Measurements from ENCODE around the gene LDHD.

GRCh38 chr16:75070012-75070841 is 46.4 kb downstream of the LDHD start:
- TF ChIP-seq TAF1 (IDR thresholded peaks at IDR 0.05; ENCODE audit: borderline replicate concordance, insufficient read depth, low read length) (no peak), POLR2AphosphoS5 (IDR thresholded peaks at IDR 0.05; ENCODE audit: low read depth, low read length) (no peak), REST (IDR thresholded peaks at IDR 0.05; ENCODE audit: insufficient read depth in 1 of 2, low read depth in 2 of 2, low read length in 2 of 2) (no peak)
